ENCODE measurements around the gene LEFTY1.
"Not testable (repeated sequence)": the region's sequence is repeated elsewhere in the genome, so short reads cannot be mapped to it uniquely, and the experiment has no call there.

LEFTY1 gene

DNA sequence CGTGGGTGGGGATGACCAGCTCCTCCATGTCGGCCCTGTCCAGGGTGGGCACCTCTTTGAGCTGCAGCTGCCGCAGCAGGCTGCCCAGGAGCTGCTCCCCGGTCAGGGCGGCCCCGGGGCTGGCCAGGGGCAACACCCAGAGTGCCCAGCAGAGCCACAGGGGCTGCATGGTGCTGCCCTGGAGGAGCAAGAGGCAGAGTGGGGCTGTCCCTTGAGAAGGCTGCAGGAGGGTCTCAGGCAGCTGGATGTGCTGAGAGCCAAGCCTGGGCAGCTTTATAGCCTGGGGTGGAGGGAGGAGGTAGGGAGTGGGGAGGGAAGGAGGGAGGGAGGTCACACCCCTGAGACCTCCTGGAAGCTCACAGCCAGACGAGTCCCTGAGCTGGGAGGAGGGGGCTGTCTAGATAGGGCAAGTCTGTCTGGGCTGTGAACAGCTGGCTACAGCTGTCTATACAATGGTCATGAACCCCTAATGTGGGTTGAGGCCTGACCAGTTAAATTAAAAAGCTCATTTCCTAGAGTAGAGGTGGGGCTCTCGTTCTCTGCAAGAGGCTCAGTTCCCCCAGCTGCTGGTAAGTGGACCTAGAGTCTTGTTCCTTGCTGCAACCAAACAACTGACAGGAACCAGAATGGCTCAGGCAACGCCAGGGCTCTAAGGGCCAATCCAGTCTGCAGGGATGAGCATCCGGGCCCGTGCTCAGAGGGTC lies at the start of gene LEFTY1:
Gene LEFTY1 (minus strand): TSS at position 249 of the 704 bp plus-strand sequence. CDS start 80 bp downstream, at position 169.
- no peak for DNase-seq

DNA sequence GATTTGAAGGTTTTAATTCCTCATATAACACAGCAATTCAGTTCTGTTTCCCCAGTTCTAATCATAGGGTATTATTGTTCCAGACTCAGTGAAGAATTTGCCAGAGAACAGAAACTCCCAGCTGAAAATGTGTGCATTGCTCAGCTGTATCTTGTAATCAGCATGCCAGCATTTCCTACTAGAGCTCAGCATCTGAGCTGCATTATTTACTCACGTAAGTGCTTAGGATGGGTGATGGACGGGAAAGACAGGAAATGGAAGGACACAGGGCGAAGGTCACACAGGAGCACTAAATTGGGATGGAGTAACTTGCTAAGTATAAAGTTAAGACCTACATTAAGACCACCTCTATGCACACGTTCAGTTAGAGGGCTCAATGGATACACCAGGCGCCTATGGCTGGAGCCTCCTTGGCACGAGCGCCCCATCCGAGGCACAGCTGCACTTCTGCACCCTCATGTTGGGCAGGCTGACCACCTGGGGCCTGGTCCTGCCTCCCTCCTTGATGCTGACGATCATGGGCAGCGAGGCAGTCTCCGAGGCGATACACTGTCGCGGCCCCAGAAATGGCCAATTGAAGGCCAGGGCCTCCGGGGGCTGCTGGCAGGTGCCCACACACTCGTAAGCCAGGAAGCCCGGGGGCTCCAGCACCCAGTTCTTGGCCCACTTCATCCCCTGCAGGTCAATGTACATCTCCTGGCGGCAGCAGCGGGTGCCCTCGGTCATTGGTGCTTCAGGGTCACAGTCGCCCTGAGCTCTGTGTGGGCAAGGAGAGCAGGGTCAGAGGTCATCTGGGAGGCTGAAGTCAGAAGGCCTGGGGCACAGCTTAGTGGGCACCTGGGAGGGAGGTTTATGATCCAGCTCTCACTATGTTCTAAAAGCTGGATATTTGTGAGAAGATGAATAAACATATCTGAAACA lies 48.4 kb upstream of the LEFTY1 start:
- DNase-seq: no peak

DNA sequence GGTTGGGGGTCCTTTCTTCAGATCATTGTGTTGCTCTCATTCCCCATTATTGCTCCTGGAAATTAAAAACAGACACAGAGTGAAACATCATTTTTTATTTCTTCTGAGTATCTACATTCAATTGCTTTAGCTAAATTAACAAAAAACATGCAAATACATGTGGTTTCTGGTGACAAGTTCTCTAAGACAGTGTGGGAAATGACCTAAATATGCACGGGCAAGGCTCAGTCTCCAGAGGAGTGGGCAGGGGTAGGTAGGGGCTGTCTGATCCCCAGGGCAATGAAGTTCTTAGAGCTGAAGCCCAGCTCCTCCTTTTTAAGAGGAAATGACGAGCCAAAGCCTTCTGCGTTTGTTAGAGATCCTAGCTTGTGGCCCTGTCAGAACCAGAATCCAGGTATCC lies 47.6 kb upstream of the LEFTY1 start:
- DNase-seq: no peak

- not testable (repeated sequence) for DNase-seq
These were observed 47.1 kb upstream of the LEFTY1 start for GRCh38 chr1:225936086-225936485.

GRCh38 chr1:225934711-225935110 lies 45.8 kb upstream of the LEFTY1 start:
- no peak for DNase-seq

- DNase-seq: no peak
These were observed 44.1 kb upstream of the LEFTY1 start for GRCh38 chr1:225933072-225933471.

- DNase-seq: no peak
These were observed 42.6 kb upstream of the LEFTY1 start for GRCh38 chr1:225931270-225932136.

DNA sequence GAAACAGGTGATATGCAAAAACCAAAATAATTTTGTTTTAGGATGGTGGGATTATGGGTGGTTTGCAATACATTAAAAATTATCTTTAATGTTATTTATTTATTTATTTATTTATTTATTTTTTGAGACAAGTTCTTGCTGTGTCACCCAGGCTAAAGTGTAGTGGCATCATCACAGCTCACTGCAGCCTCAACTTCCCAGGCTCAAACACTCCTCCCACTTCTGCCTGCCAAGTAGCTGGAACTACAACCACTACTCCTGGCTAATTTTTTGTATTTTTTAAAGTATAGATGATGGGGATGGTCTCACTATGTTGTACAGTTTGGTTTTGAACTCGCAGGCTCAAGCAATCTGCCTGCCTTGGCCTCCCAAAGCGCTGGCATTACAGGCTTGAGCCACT lies 41.6 kb upstream of the LEFTY1 start:
- DNase-seq: no peak

GRCh38 chr1:225929462-225929861 lies 40.5 kb upstream of the LEFTY1 start:
- DNase-seq: not testable (repeated sequence)

DNA sequence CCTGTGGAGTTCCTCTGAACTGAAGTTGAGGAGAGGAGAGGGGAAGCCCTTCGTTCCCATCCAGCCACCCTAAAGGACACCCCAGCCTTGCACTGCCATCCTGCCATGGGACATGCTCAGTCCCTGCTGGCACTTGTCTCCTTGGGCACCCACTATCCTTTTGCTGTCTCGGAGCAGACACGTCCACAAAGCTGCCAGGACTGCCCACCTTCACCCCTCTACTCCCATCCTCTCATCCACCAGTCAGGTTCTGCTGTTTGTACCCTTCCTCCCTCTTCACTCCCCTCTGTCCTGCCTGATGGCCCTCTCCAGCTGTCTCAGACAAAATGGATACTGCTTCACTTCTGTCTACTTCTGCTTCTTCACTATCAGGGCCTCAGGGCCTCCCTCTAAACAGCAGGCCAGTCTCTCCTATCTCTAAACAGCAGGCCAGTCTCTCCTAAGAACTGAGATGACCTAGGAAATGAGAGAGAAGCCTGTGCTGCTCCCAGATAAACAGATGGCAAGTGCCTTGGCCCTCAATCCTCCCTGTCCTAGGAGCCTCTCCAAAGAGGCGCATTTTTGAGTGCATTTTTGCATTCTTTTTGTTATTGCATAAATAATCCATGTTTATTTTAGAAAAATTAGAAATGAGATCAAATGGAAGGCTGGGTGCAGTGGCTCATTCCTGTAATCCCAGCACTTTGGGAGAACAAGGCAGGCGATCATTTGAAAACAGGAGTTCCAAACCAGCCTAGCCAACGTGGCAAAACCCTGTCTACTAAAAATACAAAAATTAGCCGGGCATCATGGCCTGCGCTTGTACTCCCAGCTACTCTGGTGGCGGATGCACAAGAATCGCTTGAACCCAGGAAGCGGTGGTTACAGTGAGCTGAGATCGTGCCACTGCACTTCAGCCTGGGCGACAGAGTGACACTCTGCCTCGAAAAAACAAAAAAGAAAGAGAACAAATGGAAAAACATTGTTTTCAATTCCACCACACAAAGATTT lies 39.5 kb upstream of the LEFTY1 start:
- no peak for DNase-seq

DNA sequence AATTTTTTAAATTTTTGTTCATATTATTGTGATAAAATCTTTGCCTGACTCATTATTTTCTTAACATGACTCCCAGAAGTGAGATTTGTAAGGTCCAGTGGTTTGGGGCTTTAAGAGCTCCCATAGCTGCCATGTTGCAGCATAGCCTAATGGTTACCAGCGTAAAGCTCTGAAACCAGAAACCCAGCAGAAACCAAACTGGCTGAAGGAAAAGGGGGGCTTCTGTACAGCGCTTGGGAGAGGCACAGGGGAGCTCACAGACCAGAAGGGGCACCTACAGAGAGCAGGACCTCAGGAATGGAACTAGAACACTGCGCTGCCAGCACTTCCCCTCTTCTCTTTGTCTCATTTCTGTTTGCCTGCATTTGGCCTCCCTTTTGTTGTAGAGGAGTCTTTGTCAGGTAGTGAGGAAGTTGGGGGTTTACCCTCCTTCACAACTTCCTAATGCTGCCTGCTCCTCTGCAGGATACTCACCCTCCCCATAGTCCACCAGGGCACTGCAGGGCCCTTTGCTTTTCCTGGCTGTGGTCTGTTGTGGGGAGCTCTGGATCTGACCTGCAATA lies 37.7 kb upstream of the LEFTY1 start:
- no peak for DNase-seq

DNA sequence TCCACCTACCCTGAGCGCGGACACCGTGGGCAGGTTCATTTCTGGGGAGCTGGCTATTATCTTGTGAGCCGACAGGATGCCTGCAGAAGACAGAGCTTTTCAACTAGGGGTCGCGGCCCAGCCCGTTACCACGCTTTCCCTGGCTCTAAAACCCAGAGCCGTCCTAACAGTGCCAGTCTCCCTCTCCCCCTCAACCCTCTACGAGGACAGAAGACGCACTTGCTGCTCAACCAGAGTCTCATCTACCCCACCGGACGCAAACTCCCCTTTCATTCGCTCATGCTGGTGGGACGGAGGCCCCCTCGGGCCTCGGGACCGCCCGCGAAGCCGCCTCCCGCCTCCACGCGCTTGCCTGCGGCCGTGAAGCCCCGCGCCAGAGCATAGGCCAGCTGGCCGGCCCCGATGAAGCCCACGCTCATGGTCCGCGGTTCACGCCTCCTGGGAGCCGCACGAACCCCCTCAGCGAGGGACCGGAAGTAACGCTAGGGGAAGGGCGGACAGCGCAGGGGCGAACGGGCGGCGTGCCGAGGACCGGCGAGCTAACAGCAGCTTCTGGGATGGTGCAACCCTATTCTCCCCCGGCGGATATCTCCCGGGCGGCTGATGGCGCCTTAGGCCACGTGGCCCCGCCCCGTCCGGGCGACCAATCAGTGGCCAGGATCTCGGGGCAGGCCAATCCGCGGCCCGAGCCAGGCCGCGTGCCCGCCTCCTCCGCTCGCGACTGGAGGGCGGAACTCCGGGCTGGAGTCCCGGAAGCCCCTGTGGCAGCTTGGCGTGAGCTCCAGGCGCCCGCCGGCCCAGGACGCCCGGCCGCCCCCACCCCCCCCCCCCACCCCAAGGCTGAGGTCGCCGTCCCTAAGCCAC lies 35.0 kb upstream of the LEFTY1 start, which contains the start of gene PYCR2:
Gene PYCR2 (minus strand): TSS at position 559 of the 864 bp plus-strand sequence. CDS start 140 bp downstream, at position 419.
- peak; percentile 98 for DNase-seq

DNA sequence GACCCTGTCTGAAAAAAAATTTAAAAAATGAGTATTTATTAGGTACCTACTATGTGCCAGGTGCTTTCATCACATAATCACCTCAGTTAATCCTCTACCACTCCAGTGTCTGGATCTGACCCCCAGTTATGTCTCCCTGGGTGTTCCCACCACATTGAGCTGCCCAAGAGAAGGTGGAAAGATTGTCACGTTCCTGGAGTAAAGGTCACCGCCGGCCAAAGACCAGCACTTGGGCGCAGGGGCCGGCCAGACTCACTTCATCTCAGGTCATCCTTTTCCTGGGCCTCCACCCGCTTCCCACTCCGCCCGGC lies 34.4 kb upstream of the LEFTY1 start:
- DNase-seq: no peak

DNA sequence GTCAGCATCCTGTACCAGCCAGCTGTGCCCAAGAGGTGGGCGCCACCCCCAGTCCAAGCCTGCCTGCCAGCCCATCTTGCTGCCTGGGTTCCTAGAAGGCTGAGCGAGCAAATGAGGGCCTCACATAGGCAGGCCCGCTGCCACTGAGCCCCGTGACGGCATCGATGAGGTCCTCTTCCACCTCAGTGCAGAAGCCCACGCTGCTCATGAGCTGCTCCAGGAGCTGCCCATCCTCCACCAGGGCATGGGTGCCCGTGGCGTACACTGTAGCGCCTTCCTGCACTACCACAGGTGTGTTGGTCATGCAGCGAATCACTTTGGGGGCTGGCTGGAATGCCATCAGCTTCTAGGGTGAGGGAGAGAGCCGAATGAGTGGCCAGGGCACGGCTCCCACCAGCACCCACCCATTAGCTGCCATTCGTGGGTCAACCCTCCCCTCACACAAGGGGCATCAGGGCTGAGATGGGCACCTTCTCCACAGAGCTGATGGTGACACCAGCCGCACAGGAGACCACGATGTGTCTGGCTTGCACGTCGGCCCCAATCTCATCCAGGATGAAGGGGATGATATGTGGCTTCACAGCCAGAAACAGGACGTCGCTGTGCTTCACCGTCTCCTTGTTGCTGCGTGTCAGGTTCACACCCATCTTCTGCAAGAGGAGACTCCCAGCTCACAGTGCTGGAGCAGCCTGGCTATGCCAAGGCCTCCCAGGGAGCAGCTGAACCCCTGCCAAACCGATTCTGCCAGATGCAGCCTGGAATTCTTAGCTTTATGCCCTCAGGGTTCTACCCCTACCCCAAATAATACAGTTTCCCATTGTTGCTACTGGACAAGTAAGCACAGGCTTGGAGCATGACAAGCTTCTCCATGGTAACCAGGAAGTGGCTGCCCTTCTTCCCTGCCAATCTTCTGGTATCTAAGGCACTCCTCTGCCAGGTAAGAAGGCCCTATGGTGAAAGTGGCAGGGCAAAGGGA lies 33.1 kb upstream of the LEFTY1 start:
- DNase-seq: no peak

GRCh38 chr1:225919906-225920305 lies 31.0 kb upstream of the LEFTY1 start:
- DNase-seq: no peak

- no peak for DNase-seq
These were observed 29.3 kb upstream of the LEFTY1 start for GRCh38 chr1:225918280-225918679.

GRCh38 chr1:225917536-225917935 lies 28.6 kb upstream of the LEFTY1 start:
- DNase-seq: no peak

GRCh38 chr1:225917101-225917500 lies 28.2 kb upstream of the LEFTY1 start:
- no peak for DNase-seq

DNA sequence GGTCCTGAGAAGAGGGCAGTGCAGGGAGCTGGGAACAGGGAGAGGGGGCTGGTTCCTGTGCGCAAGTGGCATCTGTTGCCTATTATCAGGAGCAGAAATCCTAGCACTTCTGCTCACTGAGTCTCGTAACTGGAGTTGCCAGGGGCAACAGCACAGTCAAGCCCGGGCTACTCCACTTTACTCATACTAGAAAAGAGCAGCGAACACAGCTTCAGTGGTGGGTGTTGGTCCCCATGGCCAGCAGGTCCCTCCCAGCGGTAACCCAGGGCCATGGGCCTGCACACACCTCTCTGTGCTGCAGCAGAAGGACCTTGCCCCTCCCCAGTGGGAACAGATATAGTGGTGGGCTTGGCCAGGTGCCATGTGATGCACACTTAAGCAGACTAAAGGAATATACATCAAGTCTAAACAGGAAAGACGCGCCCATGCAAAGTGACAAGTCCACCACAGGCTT lies 26.6 kb upstream of the LEFTY1 start:
- no peak for DNase-seq
